Heart left ventricle (tissue), 13 donors: ENCODE data around the gene DCAF5.
"Not testable (repeated sequence)": the region's sequence is repeated elsewhere in the genome, so short reads cannot be mapped to it uniquely, and the experiment has no call there.

ENCODE experiments used
- CTCF ChIP-seq, 12 donors: fragments of 200-600 bp; sonication (generic) in 4 of 12; IDR thresholded peaks; one replicate each; pipeline versions ENCODE4 v1.5.0 to v1.8.0; 2018 to 2022; ENCODE audit warnings: antibody characterized with exemption in 12 of 12, mild to moderate bottlenecking in 5 of 12
- POLR2A ChIP-seq, 2 donors: fragments of 450-650 bp; IDR thresholded peaks; one replicate each; pipeline ENCODE4 v1.6.1; 2017; ENCODE audit warnings: antibody characterized with exemption in 2 of 2, mild to moderate bottlenecking in 2 of 2, moderate library complexity in 2 of 2
- donor health status: ischemic (EF 13 %, LVEDD 7.1; RV severe dilation, severe dysfunction).
- donor health status: DM: no; HTN: yes; CAD: no.
- donor health status: DM: no; HTN: no; CAD: no.
- donor health status: ischemic (EF 25% LVEDD 6.9; RV normal size, moderate dysfunction).
- donor health status: ischemic (EF 25% LVEDD 5.7; RV mildly dilated, moderate dysfunction).
- donor health status: ischemic (EF 35%, LVEDD 5.7; RV mildly dilated, moderate dysfunction).
- donor health status: nonischemic (EF 11% LVEDD 7.7; RV severe dilation, severe dysfunction).
- donor health status: DM: yes; HTN: yes; CAD: no.
- donor health status: PGD.
- donor health status: ischemic (EF 29% LVEDD 5.4; RV normal size, mild dysfunction).
- donor health status: nonischemic (EF 23%, LVEDD 6.1; RV moderate dilation, normal function).

DNA sequence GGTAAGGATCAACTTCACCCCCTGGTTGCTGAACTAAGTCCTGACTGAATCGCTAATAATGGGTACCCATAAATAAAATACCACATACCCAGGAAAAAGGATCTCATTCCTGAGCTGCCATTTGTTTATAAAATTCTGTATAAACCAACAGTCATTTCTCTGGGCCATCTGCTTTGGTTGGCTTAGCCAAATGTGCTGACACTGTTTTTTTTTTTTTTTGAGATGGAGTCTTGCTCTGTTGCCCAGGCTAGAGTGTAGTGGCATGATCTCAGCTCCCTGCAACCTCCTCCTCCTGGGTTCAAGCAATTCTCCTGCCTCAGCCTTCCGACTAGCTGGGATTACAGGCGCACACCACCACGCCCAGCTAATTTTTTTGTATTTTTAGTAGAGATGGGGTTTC, 87.0 kb downstream of the DCAF5 start:
- TF ChIP-seq CTCF, POLR2A (IDR thresholded peaks at IDR 0.05): not testable (repeated sequence)
